Umbilical cord (tissue), 2 donors: ENCODE data around the gene CUEDC2. TPM values are rescaled to one million over a fixed set of nuclear protein-coding genes. Genes with fewer than 3 reads are reported as not detected.

Source experiments
- DNase-seq: peaks from one replicate; pipeline ENCODE4 v3.0.0-alpha.2; 2015; ENCODE audit warnings: low spot score
- total RNA-seq: library from RNA; depleted of rRNA; stranded (reverse); fragments of >200 nt; gene quantifications from one replicate; pipeline ENCODE4 v1.2.3, GENCODE V29; 2014; ENCODE audit warnings: low replicate concordance; ENCODE audit not compliant: insufficient read depth

CUEDC2 gene
- total RNA-seq, 1 donor from 2014 or later: 22.9 TPM

GRCh38 chr10:102424916-102425315, 7.5 kb downstream of the CUEDC2 start:
- DNase-seq: no peak

GRCh38 chr10:102424145-102424544, 8.2 kb downstream of the CUEDC2 start:
- DNase-seq: no peak

GRCh38 chr10:102423372-102423968, 8.9 kb downstream of the CUEDC2 start:
- no peak for DNase-seq

GRCh38 chr10:102422545-102423129, 9.7 kb downstream of the CUEDC2 start:
- DNase-seq: peak; percentile 63

GRCh38 chr10:102421757-102422512, 10.4 kb downstream of the CUEDC2 start:
- DNase-seq: no peak

- DNase-seq: no peak
These were observed 10.9 kb downstream of the CUEDC2 start for GRCh38 chr10:102421507-102421756.

GRCh38 chr10:102420714-102421506, 11.5 kb downstream of the CUEDC2 start, which contains the start of gene FBXL15:
Gene FBXL15 (plus strand): TSS chr10:102420836. CDS start chr10:102421130, 294 bp downstream.
- peak; percentile 99 for DNase-seq

- no peak for DNase-seq
These were observed 12.1 kb downstream of the CUEDC2 start for GRCh38 chr10:102420181-102420713.

GRCh38 chr10:102419269-102420180, 12.8 kb downstream of the CUEDC2 start:
- DNase-seq: no peak

- DNase-seq: no peak
These were observed 13.6 kb downstream of the CUEDC2 start, which contains the start of gene PSD for GRCh38 chr10:102418622-102419268. Gene PSD (minus strand): TSS chr10:102418785. CDS start chr10:102417038, 1,747 bp downstream.

GRCh38 chr10:102416695-102417094, 15.7 kb downstream of the CUEDC2 start:
- no peak for DNase-seq

- no peak for DNase-seq
These were observed 16.1 kb downstream of the CUEDC2 start for GRCh38 chr10:102416283-102416682.

- DNase-seq: no peak
These were observed 17.6 kb downstream of the CUEDC2 start for GRCh38 chr10:102414749-102415148.

GRCh38 chr10:102413806-102414561, 18.4 kb downstream of the CUEDC2 start:
- DNase-seq: no peak

- DNase-seq: no peak
These were observed 19.2 kb downstream of the CUEDC2 start for GRCh38 chr10:102413053-102413705.

- DNase-seq: no peak
These were observed 20.1 kb downstream of the CUEDC2 start for GRCh38 chr10:102412293-102412692.

- DNase-seq: no peak
These were observed 20.8 kb downstream of the CUEDC2 start for GRCh38 chr10:102411341-102412255.
